HUES6 (cell line): ENCODE measurements around the gene EPM2A.
"Not testable (repeated sequence)": the region's sequence is repeated elsewhere in the genome, so short reads cannot be mapped to it uniquely, and the experiment has no call there.

Experiments
- H3K27ac ChIP-seq: 2 replicates; pipeline ENCODE4 v1.7.0; 2013; ENCODE audit warnings: low read depth, mild to moderate bottlenecking, low read length, inconsistent platforms
- H3K27me3 ChIP-seq: 2 replicates; pipeline ENCODE4 v1.6.1; 2013; ENCODE audit warnings: low read length; ENCODE audit not compliant: control insufficient read depth, insufficient read depth
- H3K36me3 ChIP-seq: 2 replicates; pipeline ENCODE4 v1.6.1; 2013; ENCODE audit warnings: low read length; ENCODE audit not compliant: control insufficient read depth, insufficient read depth
- H3K4me1 ChIP-seq: 2 replicates; pipeline ENCODE4 v1.6.1; 2013; ENCODE audit warnings: low read length; ENCODE audit not compliant: control insufficient read depth, insufficient read depth
- H3K4me3 ChIP-seq: 2 replicates; pipeline ENCODE4 v1.5.1; 2013; ENCODE audit warnings: low read depth, low read length
- H3K9ac ChIP-seq: one replicate; pipeline ENCODE4 v1.6.1; 2013; ENCODE audit warnings: mild to moderate bottlenecking, low read length
- H3K9me3 ChIP-seq: 2 replicates; pipeline ENCODE4 v1.6.1; 2013; ENCODE audit warnings: low read depth, low read length; ENCODE audit not compliant: control insufficient read depth, insufficient read depth

The EPM2A gene

DNA sequence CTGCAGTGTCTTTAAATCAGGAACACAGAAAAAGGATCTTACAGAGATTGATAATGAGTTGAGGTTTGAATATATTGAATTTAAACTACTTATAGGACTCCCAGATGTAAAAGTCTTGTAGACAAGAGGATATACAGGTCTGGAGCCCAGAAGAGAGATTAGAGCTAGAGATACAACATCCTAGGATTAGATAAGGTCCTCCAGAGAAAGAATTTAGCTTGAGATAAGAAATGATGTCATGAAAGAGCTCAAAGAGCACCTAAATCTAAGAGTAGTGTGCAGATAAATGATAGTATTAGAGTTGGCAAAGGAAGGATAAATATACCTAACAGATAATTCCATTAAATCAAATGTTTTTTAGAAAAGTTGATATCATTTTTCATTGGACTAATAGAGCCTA lies 23.9 kb downstream of the EPM2A start:
- Histone ChIP-seq H3K9ac (no peak overlapping the region), H3K9me3 (peaks cover 33% of the 10 kb centered on the region), H3K4me1 (no peaks in the 10 kb centered on the region), H3K27me3 (no peaks in the 10 kb centered on the region), H3K36me3 (no peaks in the 10 kb centered on the region; the same call in 1 of the 2 replicates), H3K27ac (no peak overlapping the region), H3K4me3 (no peak overlapping the region)

DNA sequence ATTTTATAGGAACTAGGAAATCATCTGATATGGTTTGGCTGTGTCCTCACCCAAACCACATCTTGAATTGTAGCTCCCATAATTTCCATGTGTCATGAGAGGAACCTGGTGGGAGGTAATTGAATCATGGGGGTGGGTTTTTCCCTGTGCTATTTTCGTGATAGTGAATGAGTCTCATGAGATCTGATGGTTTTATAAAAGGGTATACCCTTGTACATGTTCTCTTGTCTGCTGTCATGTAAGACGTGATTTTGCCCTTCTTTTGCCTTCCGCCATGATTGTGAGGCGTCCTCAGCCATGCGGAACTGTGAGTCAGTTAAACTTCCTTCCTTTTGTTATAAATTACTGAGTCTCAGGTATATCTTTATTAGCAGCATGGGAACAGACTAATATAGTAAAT lies 27.9 kb downstream of the EPM2A start:
- no peaks in the 10 kb centered on the region for H3K36me3 ChIP-seq
- no peaks in the 10 kb centered on the region for H3K4me1 ChIP-seq
- H3K4me3 ChIP-seq: no peak overlapping the region
- no peak overlapping the region for H3K9ac ChIP-seq
- H3K9me3 ChIP-seq: peaks cover 11% of the 10 kb centered on the region
- no peak overlapping the region for H3K27ac ChIP-seq
- no peaks in the 10 kb centered on the region for H3K27me3 ChIP-seq

DNA sequence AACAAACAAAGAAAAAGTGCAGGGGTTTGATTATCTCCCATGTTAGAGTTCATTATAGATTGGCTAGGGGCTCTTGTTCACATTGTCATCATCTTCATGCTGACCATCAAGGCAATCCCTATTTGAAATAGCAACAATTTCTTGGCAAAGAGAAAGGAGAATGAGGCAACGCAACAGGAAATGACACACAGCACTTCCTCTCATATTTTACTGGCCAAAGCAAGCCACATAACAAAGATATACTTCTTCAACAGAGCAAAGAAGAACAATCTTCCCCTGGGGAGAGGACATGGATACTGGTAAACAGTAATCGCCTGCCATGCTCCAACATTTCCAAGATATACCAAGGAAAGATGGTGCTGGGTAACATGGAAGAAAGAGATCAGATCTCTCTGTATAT lies 29.8 kb downstream of the EPM2A start:
- Histone ChIP-seq H3K4me1 (no peaks in the 10 kb centered on the region), H3K9me3 (peaks cover 11% of the 10 kb centered on the region), H3K27me3 (no peaks in the 10 kb centered on the region), H3K4me3 (no peak overlapping the region), H3K9ac (no peak overlapping the region), H3K36me3 (no peaks in the 10 kb centered on the region), H3K27ac (no peak overlapping the region)

DNA sequence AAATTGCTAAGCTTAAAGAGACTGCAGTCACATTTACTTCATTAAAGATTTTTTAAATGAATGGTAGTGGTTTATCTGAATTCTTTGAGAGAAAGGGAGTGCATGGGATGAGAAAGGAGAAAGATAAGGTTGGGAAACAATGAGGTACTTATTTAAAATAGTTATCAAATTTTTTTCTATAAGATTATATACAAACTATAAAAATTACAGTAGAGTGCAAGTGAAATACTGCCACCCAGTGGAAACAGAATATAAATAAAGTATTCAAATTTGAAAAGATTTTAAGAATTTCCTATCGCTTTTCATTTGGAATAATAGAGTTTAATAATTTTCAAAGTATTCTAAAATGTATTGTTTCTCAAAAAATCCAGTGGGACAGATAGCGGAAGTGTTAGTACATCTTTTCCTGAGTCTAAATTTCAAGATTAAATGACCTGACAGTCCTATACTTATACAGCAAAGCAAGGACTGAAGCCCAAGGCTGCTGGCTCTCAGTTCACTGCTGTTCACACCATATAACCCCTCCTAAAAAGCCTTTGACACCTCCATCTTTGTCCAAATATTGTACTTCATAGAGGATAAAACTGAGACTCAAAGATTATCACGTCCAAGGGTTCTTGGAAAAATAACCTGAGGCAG lies 31.1 kb downstream of the EPM2A start:
- Histone ChIP-seq H3K4me3 (no peak overlapping the region), H3K27me3 (no peaks in the 10 kb centered on the region), H3K27ac (no peak overlapping the region), H3K4me1 (no peaks in the 10 kb centered on the region), H3K36me3 (no peaks in the 10 kb centered on the region), H3K9ac (no peak overlapping the region), H3K9me3 (peaks cover 8% of the 10 kb centered on the region)

DNA sequence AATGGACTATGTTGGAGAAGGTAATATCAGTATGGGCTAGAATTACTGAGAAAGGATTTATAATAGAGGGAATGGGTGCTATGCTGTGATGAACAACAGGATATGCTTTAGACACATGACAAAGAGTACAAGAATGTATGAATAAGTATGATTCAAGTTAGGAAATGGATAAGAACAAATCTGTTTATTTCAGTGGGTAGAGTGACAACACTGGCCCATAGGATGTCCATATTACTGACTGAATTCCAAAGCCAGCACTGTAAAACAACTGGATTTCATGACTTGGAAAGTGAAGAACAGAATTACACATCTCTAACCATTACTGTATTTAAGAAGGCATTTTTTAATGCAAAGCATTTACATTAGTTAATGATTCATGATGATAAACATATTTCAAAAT lies 35.9 kb downstream of the EPM2A start:
- Histone ChIP-seq H3K9ac (no peak overlapping the region), H3K27ac (no peak overlapping the region), H3K4me3 (no peak overlapping the region), H3K9me3 (peaks cover 3% of the 10 kb centered on the region; the same call in 1 of the 2 replicates), H3K27me3 (no peaks in the 10 kb centered on the region), H3K36me3 (no peaks in the 10 kb centered on the region), H3K4me1 (no peaks in the 10 kb centered on the region)

DNA sequence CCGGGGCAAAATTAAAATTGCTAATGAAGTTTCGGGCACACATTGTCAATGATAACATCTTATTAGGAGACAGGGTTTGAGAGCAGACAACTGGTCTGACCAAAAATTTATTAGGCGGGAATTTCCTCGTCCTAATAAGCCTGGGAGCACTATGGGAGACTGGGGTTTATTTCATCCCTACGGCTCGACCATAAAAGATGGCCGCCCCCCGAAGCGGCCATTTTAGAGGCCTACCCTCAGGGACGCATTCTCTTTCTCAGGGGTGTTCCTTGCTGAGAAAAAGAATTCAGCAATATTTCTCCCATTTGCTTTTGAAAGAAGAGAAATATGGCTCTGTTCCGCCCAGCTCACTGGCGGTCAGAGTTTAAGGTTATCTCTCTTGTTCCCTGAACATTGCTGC lies 37.9 kb downstream of the EPM2A start:
- not testable (repeated sequence) for H3K36me3 ChIP-seq, H3K4me3 ChIP-seq, H3K4me1 ChIP-seq, H3K27ac ChIP-seq, H3K27me3 ChIP-seq, H3K9me3 ChIP-seq, H3K9ac ChIP-seq

DNA sequence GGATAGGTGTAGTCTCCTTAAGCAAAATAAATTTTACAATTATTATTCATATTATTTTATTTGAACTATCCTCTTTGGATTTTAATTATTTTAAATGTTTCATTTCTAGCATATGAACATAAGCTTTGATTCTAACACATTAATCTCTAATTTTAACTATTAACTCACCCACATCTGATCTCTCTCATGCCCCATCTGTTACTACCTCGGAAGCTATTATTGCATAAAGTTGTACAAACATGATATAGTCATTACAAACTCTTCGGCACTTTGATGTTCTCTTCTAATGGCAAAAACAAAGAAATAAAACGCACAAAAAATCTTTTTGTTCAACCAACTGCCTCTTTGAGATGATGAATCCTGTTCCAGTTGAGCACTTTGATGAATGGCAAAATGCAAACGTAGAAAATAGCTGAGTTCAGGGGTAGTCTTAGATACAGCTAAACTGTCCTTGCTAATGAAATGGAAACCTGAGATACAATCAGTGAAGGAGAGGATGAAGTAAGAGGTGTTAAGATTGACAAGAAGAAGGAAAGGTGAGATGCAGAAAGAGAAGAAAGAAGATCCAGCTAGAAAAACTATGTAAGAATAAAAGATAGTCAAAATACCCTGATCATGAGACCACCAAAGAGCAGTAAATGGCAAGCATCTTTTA lies 41.1 kb downstream of the EPM2A start:
- Histone ChIP-seq H3K27me3 (no peaks in the 10 kb centered on the region), H3K27ac (no peak overlapping the region), H3K9ac (no peak overlapping the region), H3K4me1 (no peaks in the 10 kb centered on the region; the same call in 1 of the 2 replicates), H3K36me3 (no peaks in the 10 kb centered on the region), H3K4me3 (no peak overlapping the region), H3K9me3 (peaks cover 6% of the 10 kb centered on the region; the same call in 1 of the 2 replicates)

DNA sequence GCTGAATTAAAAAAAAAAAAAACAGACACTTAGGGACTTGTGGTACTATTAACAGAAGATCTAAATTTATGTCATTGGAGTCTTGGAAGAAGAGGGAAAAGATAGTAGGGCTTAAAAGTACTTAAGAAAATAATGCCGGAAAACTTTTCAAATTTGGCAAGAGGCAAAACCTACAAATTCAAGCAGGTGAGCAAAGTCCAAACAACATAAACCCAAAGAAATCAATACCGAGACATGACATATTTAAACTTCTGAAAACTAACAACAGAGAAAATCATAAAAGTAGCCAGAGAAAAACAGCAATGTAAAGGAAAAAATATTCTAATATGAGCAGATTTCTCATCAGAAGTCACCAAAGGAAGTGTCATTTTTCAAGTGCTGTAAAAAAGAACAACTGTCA lies 44.4 kb downstream of the EPM2A start:
- H3K9ac ChIP-seq: no peak overlapping the region
- no peaks in the 10 kb centered on the region; the same call in 1 of the 2 replicates for H3K4me1 ChIP-seq
- no peaks in the 10 kb centered on the region for H3K36me3 ChIP-seq
- H3K4me3 ChIP-seq: no peak overlapping the region
- peaks cover 3% of the 10 kb centered on the region; the same call in 1 of the 2 replicates for H3K9me3 ChIP-seq
- no peaks in the 10 kb centered on the region for H3K27me3 ChIP-seq
- no peak overlapping the region for H3K27ac ChIP-seq

DNA sequence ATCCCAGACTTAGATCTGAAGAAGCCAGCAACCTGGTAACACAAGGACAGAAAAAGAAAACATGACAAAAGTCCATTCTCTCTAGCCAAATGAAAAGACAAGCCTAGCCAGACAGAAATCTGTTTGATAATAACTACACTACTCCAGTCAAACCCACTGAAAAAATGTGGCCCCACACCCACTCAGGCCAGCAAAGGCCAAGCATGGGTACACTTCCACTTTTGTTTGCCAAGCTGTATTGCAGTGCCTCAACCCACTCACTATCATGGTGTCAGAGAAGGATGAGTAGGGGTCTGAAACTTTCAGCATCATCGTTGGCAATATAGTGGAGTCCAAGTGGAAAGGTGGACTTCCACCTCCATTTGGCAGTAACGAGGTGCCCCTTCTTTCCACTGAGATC lies 45.8 kb downstream of the EPM2A start:
- Histone ChIP-seq H3K9me3 (peaks cover 3% of the 10 kb centered on the region; the same call in 1 of the 2 replicates), H3K4me3 (no peak overlapping the region), H3K4me1 (no peaks in the 10 kb centered on the region; the same call in 1 of the 2 replicates), H3K9ac (no peak overlapping the region), H3K36me3 (no peaks in the 10 kb centered on the region), H3K27ac (no peak overlapping the region), H3K27me3 (no peaks in the 10 kb centered on the region)

DNA sequence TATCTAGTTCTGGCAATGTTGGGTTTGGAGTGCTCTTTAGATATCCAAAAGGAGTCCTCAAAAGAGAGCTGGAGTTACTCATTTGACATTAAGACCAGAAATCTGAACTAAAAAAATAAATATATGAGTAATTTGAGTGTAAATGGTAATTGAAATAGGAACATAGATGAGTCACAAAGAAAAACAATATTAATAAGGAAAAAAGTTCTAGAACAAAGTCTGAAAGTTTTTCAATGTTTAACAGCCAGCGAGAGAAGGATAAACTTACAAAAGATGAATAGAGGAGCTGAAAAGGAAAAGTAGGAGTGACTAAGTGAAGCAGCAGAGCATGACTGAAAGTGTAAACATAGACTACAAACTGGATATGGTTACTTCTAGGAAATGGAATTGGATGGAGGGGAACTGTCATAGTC lies 46.8 kb downstream of the EPM2A start:
- H3K36me3 ChIP-seq: no peaks in the 10 kb centered on the region
- H3K27me3 ChIP-seq: no peaks in the 10 kb centered on the region
- no peaks in the 10 kb centered on the region; the same call in 1 of the 2 replicates for H3K4me1 ChIP-seq
- peaks cover 3% of the 10 kb centered on the region; the same call in 1 of the 2 replicates for H3K9me3 ChIP-seq
- H3K9ac ChIP-seq: no peak overlapping the region
- no peak overlapping the region for H3K27ac ChIP-seq
- H3K4me3 ChIP-seq: no peak overlapping the region

DNA sequence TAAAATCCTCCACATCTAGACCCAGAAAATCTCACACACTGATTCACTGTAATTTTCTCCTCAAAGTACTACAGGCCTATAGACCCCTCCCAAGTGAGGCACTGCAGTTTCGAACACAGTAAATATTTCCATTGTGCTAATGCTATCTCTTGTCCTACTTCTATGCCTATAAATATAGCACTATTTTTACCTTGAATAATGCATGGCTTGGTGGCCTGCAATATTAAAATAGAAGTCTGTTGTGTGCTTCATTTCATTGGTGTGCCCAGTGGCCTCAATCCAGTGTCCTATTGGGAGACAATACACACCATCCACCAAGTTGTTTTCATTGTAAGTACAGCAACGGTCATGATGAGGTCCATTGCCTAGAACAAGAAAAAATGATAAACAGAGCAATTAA lies 49.4 kb downstream of the EPM2A start:
- Histone ChIP-seq H3K9me3 (peaks cover 12% of the 10 kb centered on the region), H3K4me1 (no peaks in the 10 kb centered on the region), H3K27me3 (no peaks in the 10 kb centered on the region), H3K36me3 (no peaks in the 10 kb centered on the region), H3K9ac (no peak overlapping the region), H3K27ac (no peak overlapping the region), H3K4me3 (no peak overlapping the region)
